K562 (cell line): Measurements from ENCODE around the gene SAMM50.

Experiments used
- ARHGAP35 ChIP-seq: fragments of 450-650 bp; IDR thresholded peaks from 2 replicates; pipeline ENCODE4 v1.6.1; 2018; ENCODE audit not compliant: partially characterized antibody
- ARID4B ChIP-seq: sonication (generic); formaldehyde crosslinking; IDR thresholded peaks from 2 replicates; pipeline ENCODE4 v1.8.0; 2022; ENCODE audit warnings: mild to moderate bottlenecking, missing genetic modification reagents
- EZH2 ChIP-seq: IDR thresholded peaks from 2 replicates; pipeline ENCODE4 v1.6.1; 2012; ENCODE audit warnings: low read depth, mild to moderate bottlenecking, inconsistent platforms, low read length, borderline replicate concordance
- MAZ ChIP-seq, 2 experiments: fragments of 450-650 bp in 1 of 2; sonication (generic) in 1 of 2; formaldehyde crosslinking; IDR thresholded peaks in 1 of 2; conservative IDR thresholded peaks in 1 of 2; 2 replicates each; pipeline versions ENCODE4 v1.4.0 to v1.5.0; 2020; ENCODE audit warnings: mild to moderate bottlenecking in 1 of 2, missing genetic modification reagents in 1 of 2
- TAF15 ChIP-seq: fragments of 200-400 bp; formaldehyde crosslinking; IDR thresholded peaks from 2 replicates; pipeline ENCODE4 v1.6.1; 2017; ENCODE audit warnings: mild to moderate bottlenecking, low read depth, low read length, moderate library complexity

- TF ChIP-seq TAF15, result no peak
- TF ChIP-seq ARHGAP35, result no peak
- no peak for TF ChIP-seq EZH2
- TF ChIP-seq MAZ (CRISPR knock-in tag; conservative IDR thresholded peaks at IDR 0.05 in 1 of 2, IDR thresholded peaks at IDR 0.05 in 1 of 2), result no peak
- no peak for TF ChIP-seq ARID4B
These were observed 3.9 kb upstream of the SAMM50 start for GRCh38 chr22:43951391-43951790.
